ENCODE measurements around the gene COMMD7.
A peak's percentile ranks its signal among the peaks of the same experiment; 100 is the strongest.

The COMMD7 gene

GRCh38 chr20:32675223-32675975 lies 67.9 kb downstream of the COMMD7 start:
- DNase-seq, result no peak

GRCh38 chr20:32674362-32674789 lies 68.9 kb downstream of the COMMD7 start:
- peak; percentile 56 to 63 (median 56) for DNase-seq

GRCh38 chr20:32672982-32673851 lies 70.0 kb downstream of the COMMD7 start:
- peak in 1 of 3 donors; percentile 49 for DNase-seq

- DNase-seq, result peak; percentile 69 to 91 (median 90)
Observed at GRCh38 chr20:32672394-32672981, 70.8 kb downstream of the COMMD7 start.

- no peak for DNase-seq
Observed at GRCh38 chr20:32670773-32671455, 72.4 kb downstream of the COMMD7 start.

GRCh38 chr20:32667027-32667426 lies 76.2 kb downstream of the COMMD7 start:
- no peak for DNase-seq

- DNase-seq, result no peak
Observed at GRCh38 chr20:32664678-32665159, 78.5 kb downstream of the COMMD7 start.

- no peak for DNase-seq
Observed at GRCh38 chr20:32664012-32664677, 79.1 kb downstream of the COMMD7 start.

- no peak for DNase-seq
Observed at GRCh38 chr20:32663335-32664011, 79.8 kb downstream of the COMMD7 start.

- DNase-seq, result no peak
Observed at GRCh38 chr20:32661820-32662528, 81.3 kb downstream of the COMMD7 start.

GRCh38 chr20:32660661-32661060 lies 82.6 kb downstream of the COMMD7 start:
- peak in 1 of 3 donors; percentile 28 for DNase-seq

- DNase-seq, result no peak
Observed at GRCh38 chr20:32656827-32657226, 86.4 kb downstream of the COMMD7 start.

- no peak for DNase-seq
Observed at GRCh38 chr20:32655903-32656512, 87.3 kb downstream of the COMMD7 start.

- peak; percentile 84 to 88 (median 87) for DNase-seq
Observed at GRCh38 chr20:32652739-32653526, 90.3 kb downstream of the COMMD7 start.
